Activated CD8-positive, alpha-beta memory T cell treated with anti-CD3 and anti-CD28 coated beads for 36 hours (primary cell): ENCODE measurements around the gene C6orf15. TPM values are rescaled to one million over a fixed set of nuclear protein-coding genes. Genes with fewer than 3 reads are reported as not detected.
"Not testable (repeated sequence)": the region's sequence is repeated elsewhere in the genome, so short reads cannot be mapped to it uniquely, and the experiment has no call there.

Experiments
- CTCF ChIA-PET: fragments of 350-600 bp; sonication (Branson Sonifier 250); formaldehyde crosslinking; loops from one replicate; lab custom pipeline; 2021; ENCODE audit warnings: antibody characterized with exemption; lab: Charles Lee
- POLR2A ChIA-PET: fragments of 350-600 bp; sonication (Branson Sonifier 250); formaldehyde crosslinking; loops from one replicate; lab custom pipeline; 2021; ENCODE audit warnings: antibody characterized with exemption; lab: Charles Lee
- total RNA-seq, 2 experiments: library from RNA; stranded (reverse); gene quantifications; one replicate each; pipeline ENCODE4 v1.2.3, GENCODE V29; 2021

Gene C6orf15
- total RNA-seq, 2 experiments from 2014 or later: not detected

DNA sequence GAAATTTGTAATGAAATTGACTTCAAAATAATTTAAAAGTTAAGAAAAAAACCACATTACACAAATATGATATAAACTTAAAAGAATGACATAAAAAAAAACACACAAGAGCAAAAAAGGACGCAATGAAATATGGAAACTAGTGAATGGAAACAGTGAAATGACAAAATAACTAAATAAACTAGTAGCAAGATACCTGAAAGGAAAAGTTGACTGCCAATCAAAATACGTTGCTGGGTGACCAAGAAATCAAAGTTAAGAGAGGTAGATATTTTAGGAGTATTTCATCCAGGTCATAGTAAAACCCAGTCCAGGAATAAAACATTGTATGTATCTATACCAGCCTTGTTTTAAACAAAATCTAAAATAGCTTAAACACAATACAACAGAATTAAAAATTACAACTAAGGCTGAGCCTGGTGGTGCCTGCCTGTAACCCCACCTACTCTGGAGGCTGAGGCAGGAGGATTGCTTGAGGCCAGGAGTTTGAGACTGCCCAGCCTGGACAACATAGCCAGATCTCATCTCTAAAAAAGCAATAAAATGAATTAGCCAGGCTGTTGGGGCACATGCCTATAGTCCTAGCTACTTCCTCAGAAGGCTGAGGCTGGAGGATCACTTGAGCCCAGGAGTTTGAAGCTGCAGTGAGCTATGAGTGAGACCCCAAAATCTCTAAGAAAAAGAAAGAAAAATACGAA, 22.0 kb downstream of the C6orf15 start:
- CTCF ChIA-PET: interaction anchor here (0.8 to 4.4 kb wide), 3 partner anchors 11 to 180 kb away, joined by 3 to 18 read pairs (median 3); no protein-coding TSS in a partner anchor
- POLR2A ChIA-PET: interaction anchor here (0.6 kb wide), 1 partner anchor 11 kb away, joined by 4 read pairs; no protein-coding TSS in a partner anchor

DNA sequence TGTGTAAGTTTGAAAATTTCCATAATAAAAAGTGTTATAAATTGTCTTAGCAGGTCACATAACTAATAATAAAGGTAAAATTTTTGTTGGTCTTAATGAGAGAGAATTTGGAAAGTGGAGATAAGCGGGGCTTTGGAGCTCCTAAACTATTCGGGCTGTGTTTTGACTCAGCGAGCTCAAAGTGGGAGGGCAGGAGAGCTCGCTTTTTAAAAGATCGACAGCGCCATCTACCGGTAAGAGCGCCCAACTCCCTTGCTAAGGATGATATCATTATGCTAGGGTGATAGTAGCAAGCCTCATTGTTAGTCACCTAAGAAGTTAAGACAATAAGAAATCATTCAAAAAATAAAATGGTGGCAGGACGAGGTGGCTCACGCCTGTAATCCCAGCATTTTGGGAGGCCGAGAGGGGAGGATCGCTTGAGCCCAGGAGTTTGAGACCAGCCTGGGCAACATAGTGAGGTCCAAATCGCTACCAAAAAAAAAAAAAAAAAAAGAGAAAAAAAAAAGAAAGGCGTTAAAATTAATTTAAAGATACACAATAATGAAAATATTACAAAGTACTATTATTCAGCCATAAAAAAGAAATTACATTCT, 24.8 kb downstream of the C6orf15 start:
- ChIA-PET POLR2A (no interaction called here), CTCF (interaction anchor here (0.5 to 6.6 kb wide), 21 partner anchors 9 to 847 kb away, joined by 3 to 34 read pairs (median 3); partner anchors contain the start of genes FLOT1, GTF2H4, MDC1 and PSORS1C1)

DNA sequence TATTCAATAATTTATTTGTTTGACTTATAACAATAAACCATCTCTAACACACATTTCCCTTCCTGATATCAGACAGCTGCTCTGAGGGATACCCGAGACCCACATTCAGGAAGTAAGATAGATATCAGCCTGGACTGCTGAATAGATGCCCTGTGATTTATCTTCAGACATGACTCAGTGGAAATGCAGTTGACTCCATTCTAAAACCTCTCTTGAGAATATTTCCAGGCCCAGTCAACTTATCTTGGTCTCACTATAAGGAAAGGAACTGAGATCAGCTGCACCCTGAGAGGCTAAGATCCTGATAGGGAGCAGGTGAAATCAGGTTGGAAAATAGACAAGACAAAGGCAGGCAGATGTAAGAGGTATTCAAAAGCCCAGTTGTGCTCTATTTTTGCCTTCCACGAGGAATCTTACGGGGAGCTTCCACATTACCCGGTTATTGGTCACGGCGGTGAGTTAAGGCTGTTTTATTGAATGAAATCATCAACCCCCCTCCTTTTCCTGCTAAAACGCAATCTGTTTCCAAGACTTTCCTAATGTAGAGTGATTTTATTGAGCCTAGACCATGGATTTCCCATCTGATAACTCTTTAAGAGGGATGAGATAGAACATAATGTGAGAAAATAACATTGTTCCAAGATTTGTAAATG, 25.5 kb downstream of the C6orf15 start:
- CTCF ChIA-PET: interaction anchor here (0.6 to 6.6 kb wide), 19 partner anchors 9 to 408 kb away, joined by 3 to 34 read pairs (median 3); partner anchors contain the start of genes FLOT1, GTF2H4, PSORS1C1 and VARS2
- POLR2A ChIA-PET: no interaction called here

DNA sequence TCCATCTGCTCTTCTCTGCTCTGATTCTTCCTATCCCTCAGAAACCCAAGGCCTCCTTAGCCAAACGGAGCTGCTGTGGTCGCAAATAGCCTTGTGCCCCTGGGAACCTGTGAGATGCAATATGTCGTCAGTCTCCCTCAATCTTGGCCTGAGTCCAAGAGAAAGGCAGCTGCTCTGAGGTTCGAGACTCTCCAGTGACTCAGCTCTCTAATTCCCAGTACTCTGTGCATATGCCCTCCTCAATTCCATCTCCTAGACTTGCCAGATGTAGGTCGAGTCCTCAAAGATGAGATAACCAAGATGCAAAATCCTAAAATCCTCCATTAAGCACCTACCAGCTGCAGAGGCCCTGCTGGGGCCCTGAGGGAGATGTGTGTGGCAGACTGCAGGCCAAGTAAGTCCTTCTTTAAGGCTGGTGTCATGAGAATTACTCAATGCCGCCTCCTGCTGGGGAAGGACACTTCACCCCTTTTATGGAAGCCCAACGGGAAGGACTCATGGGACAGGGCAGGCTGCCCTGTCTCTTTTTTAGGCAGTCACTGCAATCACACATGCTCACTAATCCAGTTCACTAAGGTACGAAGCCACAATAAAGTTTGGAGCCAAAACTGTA, 28.5 kb downstream of the C6orf15 start:
- POLR2A ChIA-PET: no interaction called here
- CTCF ChIA-PET: interaction anchor here (0.9 to 6.6 kb wide), 4 partner anchors 16 to 240 kb away, joined by 3 to 34 read pairs (median 3); partner anchors contain the start of gene VARS2

DNA sequence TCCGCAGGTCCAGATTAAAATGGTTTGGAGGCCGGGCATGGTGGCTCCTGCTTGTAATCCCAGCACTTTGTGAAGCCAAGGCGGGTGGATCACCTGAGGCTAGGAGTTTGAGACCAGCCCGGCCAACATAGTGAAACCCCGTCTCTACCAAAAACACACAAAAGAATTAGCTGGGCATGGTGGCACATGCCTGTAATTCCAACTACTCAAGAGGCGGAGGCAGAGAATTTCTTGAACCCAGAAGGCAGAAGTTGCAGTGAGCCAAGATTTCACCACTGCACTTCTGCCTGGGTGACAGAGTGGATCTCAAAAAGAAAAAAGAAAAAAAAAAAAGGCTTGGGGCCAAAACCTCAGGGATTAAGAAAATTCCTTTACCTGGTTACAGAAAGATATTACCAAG, 30.5 kb downstream of the C6orf15 start:
- POLR2A ChIA-PET: no interaction called here
- CTCF ChIA-PET: interaction anchor here (0.7 to 6.6 kb wide), 3 partner anchors 167 to 293 kb away, joined by 3 to 34 read pairs (median 4); partner anchors contain the start of gene VARS2

DNA sequence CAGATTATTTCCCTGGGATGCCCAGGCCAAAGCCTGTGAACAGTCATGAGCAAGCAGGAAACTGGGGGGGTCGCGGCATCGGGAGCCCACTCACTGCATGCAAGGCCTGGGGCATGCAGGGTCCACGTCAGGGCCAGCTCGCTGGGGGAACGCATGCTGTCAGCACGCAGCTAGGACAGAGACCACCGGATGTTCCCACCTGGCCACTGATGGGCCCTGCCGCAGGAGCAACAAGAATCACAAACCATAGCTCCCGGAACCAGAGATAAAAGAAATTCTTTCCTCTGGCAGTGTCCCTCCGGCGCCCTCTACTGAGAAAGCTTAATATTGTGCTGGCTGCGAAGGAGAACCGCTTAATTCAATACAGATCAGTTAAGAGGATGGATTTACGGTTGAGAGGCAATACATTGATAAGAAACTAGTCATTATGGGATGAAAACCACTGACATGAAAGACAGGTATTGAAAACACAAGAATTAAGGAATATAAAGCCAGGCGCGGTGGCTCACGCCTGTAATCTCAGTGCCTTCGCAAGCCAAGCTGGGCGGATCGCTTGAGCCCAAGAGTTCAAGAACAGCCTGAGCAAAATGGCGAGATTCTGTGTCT, 32.6 kb downstream of the C6orf15 start:
- ChIA-PET POLR2A (interaction anchor here (1.0 kb wide), 1 partner anchor 166 kb away, joined by 5 read pairs; the partner anchor contains the start of gene VARS2), CTCF (interaction anchor here (0.6 to 3.6 kb wide), 19 partner anchors 10 to 424 kb away, joined by 3 to 38 read pairs (median 4); partner anchors contain the start of genes MUC22 and VARS2)

DNA sequence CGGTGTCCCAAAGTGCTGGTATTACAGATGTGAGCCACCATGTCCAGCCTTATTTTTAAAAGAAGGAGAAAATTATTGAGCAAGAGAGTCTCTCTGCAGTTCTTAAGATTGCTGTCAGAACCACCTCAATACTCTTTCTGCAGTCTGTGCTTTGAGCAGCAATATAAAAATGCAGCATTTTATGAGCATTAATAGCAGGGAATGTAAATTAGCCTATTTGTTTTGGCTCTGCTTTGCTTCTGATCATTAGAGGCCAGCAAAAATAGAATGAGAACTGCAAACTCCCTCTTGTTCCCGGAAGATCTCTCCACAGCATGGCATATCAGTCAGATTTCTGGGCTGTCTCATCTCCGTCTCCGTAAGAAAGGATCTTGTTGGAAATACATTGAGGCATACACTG, 35.8 kb downstream of the C6orf15 start:
- ChIA-PET CTCF (interaction anchor here (0.8 kb wide), 1 partner anchor 56 kb away, joined by 3 read pairs; no protein-coding TSS in a partner anchor), POLR2A (no interaction called here)

DNA sequence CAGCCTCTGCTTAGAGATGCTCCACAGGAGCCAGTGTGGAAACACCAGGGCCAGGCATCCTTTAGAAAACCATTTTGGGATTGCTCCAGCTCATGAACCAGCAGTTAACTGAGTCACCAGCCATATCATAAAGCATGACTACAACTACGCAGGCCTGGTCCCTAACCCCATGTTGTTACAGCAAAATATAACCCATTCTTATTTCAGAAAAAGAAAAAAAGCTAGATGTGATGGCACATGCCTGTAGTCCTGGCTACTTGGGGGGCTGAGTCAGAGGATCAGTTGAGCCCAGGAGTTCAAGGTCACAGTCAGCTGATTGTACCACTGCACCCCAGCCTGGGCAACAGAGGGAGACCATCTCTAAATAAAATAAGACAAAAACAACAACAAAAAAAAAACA, 36.8 kb downstream of the C6orf15 start:
- POLR2A ChIA-PET: no interaction called here
- CTCF ChIA-PET: no interaction called here

DNA sequence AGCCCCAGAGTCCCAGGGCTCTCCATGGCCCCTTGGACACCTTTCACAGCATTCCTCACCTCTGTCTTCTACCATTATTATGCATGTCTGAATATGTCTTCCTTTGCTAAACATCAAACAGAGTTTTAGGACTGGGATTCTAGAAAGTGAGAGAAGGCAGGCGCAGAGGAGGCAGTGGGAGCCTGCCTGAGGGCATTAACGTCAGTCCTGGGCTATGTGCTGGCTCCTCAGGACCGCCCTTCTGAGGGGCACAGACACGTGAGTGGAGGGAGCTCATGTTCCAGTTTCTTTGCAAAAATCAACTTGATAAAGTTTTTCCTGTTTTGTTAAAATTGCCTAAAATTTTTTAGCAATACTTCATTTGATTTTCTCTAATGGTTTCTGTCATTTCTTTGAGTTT, 38.0 kb downstream of the C6orf15 start:
- POLR2A ChIA-PET: no interaction called here
- CTCF ChIA-PET: interaction anchor here (0.6 kb wide), 1 partner anchor 118 kb away, joined by 4 read pairs; no protein-coding TSS in a partner anchor

DNA sequence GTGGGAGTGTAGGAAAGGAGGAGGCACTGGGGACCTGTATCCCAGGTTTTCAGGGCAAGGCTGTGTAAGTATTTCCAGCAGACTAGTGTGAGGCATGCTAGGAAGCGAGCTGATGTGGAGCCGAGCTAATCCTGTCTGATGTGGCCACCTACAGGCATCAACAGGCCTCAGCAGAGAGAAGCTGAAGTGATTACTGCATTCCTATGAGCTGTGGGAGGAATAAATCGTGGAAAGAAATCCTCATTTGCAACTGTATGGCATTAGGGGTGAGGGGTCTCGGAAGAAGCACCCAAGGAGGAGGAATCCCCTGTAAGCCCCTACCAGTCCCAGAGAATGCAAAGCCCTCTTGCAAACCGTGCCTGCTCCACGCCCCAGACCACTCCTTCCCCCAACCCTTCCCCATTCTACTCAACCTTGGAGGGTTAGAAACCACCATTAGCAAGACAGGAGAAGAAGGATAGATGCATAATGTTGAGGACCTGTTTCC, 41.6 kb downstream of the C6orf15 start:
- POLR2A ChIA-PET: no interaction called here
- CTCF ChIA-PET: interaction anchor here (3.2 kb wide), 1 partner anchor 9 kb away, joined by 16 read pairs; no protein-coding TSS in a partner anchor

DNA sequence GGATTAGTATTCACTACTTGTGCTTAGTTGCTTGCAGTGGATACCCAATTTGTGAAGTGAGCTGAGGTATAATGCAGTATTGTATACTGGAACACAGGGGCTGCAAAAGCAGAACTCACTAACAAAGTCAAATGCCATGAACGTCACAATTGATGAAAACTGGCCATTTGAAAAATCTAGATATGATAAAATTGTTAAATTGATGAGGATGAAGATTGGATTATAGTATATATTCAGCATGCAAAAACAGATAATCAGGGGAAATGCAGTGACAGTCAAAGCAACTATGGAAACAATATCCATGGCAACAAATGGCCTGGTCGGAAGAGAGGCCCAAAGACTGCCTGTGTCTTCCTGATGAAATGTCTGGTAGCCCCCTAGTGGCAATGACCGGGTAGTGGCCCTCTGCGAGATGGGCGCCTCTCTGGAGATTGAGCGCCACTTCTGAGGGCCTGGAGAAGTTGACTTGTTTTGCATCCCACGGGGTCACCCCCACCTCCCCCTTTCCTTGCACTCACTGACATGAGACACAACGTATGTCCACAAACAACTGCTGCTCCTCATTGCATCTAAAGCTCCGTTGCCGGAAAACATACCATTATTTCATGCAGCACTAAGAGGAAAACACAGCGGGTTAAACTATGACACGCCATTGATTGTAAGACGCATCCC, 43.6 kb downstream of the C6orf15 start:
- CTCF ChIA-PET: interaction anchor here (0.7 to 3.2 kb wide), 6 partner anchors 11 to 237 kb away, joined by 3 to 16 read pairs (median 6); partner anchors contain the start of gene VARS2

DNA sequence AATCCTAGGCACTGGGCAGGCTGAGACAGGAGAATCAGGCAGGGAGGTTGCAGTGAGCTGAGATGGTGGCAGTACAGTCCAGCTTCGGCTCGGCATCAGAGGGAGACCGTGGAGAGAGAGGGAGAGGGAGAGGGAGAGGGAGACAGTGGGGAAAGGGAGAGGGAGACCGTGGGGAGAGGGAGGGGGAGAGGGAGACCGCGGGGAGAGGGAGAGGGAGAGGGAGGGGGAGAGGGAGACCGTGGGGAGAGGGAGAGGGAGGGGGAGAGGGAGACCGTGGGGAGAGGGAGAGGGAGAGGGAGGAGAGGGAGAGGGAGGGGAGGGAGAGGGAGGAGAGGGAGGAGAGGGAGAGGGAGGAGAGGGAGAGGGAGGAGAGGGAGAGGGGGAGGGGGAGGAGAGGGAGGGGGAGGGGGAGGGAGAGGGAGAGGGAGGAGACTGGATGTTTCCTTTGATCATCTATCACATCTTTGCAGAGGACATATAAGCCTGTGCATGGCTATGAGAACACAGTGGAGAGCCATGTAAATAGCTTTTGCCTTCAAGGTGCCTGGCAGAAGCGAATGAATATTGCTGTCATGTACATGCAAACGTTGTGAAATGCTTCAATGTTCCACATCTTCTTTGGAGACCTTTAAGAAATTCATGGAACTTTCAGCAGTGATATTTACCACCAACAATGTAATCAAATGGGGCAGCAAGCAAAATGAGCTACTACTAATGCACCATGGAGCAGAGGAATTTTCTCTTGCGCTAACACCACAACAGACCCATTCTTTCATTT, 44.3 kb downstream of the C6orf15 start:
- POLR2A ChIA-PET: not testable (repeated sequence)
- CTCF ChIA-PET: interaction anchor here (0.7 to 3.2 kb wide), 5 partner anchors 11 to 236 kb away, joined by 3 to 16 read pairs (median 8); partner anchors contain the start of gene VARS2

More for the DNA sequence above, 43.6 kb downstream of the C6orf15 start:
- POLR2A ChIA-PET: no interaction called here

DNA sequence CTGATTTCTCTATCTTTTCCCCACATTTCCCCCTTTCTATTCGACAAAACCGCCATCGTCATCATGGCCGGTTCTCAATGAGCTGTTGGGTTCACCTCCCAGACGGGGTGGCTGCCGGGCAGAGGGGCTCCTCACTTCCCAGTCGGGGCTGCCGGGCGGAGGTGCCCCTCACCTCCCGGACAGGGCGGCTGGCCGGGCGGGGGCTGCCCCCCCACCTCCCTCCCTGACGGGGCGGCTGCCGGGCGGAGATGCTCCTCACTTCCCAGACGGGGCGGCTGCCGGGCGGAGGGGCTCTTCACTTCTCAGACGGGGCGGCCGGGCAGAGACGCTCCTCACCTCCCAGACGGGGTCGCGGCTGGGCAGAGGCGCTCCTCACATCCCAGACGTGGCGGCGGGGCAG, 45.3 kb downstream of the C6orf15 start:
- POLR2A ChIA-PET, CTCF ChIA-PET: not testable (repeated sequence)

DNA sequence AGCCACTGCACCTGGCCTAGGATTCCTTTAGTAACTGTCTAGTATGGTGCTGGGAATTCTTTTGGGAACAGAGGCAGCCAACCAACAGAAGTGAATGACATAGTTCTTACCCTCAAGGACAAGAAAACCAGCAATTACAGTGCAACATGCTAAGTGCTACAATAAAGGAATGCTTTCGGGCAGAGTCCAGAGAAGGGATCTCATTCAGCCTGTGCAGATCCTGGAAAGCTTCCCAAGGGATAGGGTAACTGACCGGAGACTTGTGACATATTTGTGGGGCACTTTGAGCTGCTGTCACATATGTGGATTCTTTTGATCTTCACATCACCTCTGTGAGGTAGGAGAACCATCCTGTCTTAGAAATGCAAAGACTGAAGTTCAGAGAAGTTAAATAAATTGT, 46.8 kb downstream of the C6orf15 start:
- POLR2A ChIA-PET: interaction anchor here (0.5 kb wide), 1 partner anchor 387 kb away, joined by 3 read pairs; no protein-coding TSS in a partner anchor
- CTCF ChIA-PET: no interaction called here

DNA sequence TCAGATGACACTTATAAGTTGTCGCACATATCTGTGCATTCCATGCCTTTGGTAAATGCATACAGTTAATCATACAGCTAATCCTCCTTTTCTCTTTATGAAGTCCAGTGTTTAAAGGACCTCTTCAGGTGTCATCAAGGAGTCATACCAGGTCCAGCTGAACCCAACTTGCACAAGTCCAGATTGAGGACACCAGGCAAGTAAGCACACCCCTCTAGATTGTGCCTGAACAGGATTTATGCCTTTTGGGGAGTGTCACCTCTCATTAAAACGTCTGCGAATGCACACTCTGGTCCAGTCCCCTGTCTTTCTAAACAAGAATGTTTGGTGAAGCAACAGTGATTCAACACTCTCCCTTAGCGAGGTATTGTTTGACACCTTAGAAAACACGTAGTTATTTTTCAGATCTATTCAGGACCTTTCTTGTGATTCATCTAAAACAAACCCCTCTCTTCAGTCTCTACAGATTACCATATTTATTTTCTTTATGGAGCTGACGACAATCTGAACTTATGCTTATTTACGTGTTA, 48.4 kb downstream of the C6orf15 start:
- POLR2A ChIA-PET: no interaction called here
- CTCF ChIA-PET: no interaction called here
